T-helper 2 cell (primary cell): Measurements from ENCODE around the gene PKNOX1.
"Not testable (repeated sequence)": the region's sequence is repeated elsewhere in the genome, so short reads cannot be mapped to it uniquely, and the experiment has no call there.

Source experiments
- DNase-seq, 5 experiments: peaks; one replicate each; pipeline versions ENCODE4 v3.0.0 to v3.0.0-alpha.2; 2012 to 2022

PKNOX1 gene

DNA sequence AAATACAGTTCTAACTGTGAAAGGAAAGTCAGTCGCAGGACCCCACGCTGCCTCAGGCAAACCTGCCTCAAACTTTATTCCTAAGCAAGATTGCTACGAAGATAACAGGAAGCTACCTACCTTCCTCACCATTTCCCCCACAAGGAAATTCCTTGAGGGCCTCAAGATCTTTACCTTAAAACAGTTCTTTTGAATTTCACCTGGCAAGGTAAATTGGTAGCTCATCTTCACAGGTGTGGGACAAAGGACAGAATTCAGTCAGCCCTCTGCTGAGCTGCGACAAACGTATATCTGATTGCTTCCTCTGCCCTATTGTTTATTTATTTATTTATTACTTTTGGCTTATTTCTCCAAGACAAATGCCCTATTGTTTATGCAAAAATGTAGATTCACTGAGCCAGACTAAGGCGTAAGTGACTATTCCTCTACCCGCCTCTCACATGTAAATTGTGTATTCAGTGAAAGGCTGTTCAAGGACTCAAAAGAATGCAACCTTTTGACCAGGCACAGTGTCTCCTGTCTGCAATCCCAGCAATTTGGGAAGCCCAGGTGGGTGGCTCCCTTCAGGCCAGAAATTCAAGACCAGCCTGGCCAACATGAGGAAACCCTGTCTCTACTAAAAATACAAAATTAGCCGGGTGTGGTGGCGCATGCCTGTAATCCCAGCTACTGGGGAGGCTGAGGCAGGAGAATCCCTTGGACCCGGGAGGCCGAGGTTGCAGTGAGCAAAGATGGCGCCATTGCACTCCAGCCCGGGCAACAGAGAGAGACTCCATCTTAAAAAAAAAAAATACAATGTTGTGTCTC lies 17.3 kb upstream of the PKNOX1 start:
- DNase-seq, result no peak

DNA sequence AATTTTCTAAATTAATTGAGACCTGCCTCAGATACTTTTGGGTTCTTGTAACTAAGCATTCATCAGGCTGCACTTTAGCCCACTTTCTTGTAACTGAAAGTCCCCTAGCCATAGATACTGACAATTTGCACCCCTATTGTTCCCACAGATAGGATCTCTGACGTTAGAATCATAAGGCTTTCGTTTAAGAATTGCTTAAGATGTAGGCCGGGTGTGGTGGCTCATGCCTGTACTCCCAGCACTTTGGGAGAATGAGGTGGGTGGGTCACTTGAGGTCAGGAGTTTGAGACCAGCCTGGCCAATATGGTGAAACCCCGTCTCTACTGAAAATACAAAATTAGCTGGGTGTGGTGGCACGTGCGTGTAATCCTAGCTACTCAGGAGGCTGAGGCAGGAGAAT lies 16.2 kb upstream of the PKNOX1 start:
- DNase-seq, result peak in 1 of 5 experiments; percentile 34

DNA sequence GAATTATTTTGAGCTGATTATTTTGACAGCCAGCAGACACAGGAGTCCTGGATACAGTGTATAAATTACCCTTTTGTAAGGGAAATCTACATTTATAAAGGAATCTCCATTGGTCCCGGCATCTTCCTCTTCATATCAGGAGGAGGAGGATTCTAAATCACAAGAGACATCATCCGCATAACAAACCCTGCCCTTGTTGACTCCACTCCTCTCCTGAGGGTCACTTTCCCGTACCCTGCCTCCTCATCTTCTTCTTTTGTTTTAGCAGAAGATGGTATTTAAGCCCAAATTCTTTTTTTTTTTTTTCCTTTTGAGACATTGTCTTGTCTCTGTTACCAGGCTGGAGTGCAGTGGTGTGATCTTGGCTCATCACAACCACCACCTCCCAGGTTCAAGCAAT lies 14.6 kb upstream of the PKNOX1 start:
- DNase-seq, result no peak

DNA sequence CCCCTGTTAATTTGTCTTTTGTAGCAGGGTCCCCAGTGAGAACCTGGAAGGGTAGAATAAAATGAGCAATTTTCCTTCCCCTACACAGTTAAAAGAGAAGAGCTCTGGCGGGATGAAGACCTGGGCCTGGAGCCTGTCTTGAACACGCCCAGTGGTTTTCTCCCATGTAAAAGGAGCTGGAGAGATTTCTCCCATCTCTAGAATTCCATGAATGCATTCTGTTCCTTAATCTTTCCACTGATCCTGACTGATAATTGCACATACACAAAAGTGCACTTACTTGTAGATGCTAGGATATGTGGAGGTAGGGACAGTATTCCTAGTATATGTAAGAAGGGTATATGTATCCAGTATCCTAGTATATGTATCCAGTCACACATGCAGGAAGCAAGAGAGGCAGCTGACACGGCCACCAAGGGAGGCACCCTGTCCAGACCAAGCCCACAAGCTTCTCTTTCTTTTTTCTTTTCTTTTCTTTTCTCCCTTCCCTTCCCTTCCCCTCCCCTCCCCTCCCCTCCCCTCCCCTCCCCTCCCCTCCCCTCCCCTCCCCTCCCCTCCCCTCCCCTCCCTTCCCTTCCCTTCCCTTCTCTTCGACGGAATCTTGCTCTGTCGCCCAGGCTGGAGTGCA lies 11.9 kb upstream of the PKNOX1 start:
- no peak for DNase-seq

DNA sequence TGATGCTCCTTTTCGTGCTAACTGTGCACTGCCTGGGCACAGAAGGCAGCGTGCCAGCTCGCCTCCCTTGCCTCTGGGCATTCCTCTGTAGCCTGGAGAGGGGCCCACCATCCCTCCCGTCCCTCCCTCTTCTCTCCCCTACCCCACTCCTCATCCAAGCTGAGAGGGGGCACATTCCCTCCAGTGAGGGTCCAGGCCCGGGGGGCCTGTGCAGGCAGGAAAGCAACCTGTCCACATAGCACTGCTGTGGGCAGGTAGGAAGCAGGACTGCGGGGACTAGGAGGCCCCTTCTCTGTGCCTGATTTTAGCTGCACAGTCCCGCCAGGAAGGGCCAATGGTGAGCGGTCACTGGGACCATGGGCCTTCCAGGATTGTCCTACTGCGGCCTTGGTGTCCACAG lies 10.3 kb upstream of the PKNOX1 start:
- no peak for DNase-seq

DNA sequence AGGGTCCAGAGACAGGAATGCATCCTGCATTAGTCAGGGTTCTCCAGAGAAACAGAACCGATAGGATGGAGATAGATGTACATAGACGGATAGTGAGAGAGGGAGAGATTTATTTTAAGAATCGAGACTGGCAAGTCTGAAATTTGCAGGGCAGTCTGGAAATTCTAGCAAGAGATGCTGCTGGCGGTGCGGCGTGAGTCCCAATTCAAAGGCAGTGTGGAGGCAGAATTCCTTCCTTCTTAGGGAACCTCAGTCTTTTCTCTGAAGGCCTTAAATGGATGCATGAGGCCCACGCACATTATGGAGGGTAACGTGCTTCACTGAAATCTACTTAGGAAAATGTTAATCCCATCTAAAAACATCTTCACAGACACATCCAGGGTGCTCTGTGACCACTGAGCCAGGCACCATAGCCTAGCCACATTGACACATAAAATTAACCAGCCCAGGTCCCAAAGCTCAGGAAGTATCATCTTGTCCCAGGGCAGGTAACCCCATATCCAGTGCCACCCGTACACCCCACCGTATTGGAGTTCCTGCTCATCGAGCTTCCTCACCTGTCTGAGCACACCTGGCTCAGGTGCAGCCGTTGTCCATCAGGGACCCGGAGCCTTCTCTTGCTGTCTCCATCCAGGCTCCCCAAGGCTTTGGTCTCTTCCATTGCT lies 9.7 kb upstream of the PKNOX1 start:
- no peak for DNase-seq

DNA sequence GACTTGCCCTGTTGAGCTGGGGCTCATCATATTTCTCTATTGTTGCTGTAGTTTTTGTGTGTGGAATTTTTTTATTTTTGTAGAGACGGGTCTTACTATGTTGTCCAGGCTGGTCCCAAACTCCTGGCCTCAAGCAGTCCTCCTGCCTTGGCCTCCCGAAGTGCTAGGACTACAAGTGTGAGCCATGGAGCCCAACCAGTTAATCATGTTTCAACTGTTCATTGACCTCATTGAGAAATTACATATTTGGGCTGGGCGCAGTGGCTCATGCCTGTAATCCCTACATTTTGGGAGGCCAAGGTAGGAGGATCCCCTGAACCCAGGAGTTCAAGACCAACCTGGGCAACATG lies 9.2 kb upstream of the PKNOX1 start:
- no peak for DNase-seq

DNA sequence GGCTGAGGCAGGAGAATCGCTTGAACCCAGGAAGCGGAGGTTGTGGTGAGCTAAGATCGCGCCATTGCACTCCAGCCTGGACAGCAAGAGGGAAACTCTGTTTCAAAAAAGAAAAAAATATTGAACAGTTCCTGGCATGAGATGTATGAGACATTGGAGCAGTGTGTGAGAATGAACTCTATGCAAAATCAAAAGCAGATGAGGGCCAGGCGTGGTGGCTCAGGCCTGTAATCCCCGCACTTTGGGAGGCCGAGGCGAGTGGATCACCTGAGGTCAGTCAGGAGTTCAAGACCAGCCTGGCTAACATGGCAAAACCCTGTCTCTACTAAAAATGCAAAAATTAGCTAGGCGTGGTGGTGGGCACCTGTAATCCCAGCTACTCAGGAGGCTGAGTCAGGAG lies 6.7 kb upstream of the PKNOX1 start:
- not testable (repeated sequence) for DNase-seq

DNA sequence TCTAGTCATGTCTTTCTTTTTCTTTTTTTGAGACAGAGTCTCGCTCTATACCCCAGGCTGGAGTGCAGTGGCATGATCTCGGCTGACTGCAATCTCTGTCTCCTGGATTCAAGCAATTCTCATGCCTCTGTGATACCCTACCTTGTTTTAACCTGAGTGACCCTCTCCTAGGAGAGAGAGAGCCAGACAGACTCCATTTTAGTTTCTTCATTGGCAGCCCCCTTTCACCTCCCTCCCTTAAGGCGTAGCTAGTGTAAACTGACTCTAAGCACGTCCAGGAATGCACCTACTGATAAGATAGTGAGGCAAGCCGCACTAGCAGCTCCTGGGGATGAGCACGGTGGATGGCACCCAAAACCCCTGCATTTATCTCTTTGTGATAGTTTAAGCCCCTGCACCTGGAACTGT lies 5.2 kb upstream of the PKNOX1 start:
- DNase-seq, result no peak

DNA sequence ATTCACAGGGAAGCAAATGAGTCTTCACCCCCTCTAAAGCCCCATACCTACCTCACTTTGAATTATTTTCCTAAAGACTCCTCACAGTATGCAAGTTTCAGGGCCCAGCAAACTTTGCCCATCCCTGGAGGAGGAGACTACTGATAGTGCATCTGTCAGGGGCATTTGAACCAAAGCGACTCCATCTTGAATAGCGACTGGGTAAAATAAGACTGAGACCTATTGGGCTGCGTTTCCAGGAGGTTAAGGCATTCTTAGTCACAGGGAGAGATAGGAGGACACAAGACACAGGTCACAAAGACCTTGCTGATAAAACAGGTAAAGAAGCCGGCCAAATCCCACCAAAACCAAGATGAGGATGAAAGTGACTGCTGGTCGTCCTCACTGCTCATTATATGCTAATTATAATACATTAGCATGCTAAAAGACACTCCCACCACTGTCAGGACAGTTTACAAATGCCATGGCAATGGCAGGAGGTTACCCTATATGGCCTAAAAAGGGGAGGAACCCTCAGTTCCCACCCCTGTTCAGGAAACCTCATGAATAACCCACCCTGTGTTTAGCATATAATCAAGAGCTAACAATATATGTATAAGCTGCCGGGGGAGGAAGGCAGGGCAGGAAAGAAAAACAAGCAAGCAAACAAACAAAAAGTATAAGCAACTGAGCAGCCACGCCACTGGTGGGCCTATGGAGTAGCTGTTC lies 3.3 kb upstream of the PKNOX1 start:
- no peak for DNase-seq

DNA sequence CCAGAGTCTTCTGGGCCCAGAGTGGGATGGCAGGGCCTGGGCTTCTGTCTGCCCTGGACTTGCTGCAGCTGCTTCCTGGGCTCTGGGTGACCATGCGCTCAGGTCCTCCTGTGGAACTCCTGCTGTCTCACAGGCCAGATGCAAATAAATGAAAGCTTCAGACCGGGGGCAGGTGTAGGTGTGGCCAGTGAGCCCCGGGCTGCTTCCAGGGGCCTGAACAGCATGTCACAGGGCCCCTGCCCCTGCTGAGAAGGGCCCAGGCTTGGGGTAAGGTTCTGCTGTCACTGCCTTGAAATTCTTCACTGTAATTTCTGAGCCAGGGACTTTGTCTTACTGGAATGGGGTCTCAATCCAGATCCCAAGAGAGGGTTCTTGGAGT lies 2.5 kb upstream of the PKNOX1 start:
- no peak for DNase-seq

DNA sequence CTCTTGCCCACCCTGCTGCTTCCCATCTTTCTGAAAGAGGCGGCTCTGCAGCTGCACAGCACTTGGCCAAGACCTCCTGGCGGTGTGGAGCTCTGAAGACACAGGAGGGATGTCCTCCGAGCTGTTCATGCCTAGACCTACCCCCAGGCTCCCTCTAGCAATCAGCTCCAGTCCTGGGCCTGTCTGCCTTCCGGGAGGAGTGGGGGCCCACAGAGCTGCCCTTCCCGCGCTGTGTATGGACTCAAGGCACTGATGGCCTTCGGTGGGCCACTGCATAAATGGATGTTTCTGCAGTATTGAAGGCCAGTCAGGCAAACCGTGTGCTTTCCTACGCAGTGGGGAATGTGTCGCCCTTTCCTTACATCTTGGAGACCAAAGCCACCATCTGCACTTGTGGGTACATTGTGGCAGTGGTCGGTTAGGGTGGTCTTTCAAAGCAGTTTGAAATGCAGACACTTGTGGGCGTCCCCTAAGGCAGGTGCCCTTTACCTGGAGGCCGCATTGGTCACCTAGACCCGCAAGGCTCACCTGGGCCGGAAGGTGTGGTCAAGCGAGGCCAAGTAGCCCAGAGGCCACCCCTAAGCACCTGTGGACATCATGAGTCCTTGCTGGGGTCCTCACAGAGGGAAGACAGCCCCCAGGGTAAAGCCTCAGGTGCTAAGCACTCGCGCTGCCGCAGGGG lies 912 bp upstream of the PKNOX1 start:
- DNase-seq, result no peak

DNA sequence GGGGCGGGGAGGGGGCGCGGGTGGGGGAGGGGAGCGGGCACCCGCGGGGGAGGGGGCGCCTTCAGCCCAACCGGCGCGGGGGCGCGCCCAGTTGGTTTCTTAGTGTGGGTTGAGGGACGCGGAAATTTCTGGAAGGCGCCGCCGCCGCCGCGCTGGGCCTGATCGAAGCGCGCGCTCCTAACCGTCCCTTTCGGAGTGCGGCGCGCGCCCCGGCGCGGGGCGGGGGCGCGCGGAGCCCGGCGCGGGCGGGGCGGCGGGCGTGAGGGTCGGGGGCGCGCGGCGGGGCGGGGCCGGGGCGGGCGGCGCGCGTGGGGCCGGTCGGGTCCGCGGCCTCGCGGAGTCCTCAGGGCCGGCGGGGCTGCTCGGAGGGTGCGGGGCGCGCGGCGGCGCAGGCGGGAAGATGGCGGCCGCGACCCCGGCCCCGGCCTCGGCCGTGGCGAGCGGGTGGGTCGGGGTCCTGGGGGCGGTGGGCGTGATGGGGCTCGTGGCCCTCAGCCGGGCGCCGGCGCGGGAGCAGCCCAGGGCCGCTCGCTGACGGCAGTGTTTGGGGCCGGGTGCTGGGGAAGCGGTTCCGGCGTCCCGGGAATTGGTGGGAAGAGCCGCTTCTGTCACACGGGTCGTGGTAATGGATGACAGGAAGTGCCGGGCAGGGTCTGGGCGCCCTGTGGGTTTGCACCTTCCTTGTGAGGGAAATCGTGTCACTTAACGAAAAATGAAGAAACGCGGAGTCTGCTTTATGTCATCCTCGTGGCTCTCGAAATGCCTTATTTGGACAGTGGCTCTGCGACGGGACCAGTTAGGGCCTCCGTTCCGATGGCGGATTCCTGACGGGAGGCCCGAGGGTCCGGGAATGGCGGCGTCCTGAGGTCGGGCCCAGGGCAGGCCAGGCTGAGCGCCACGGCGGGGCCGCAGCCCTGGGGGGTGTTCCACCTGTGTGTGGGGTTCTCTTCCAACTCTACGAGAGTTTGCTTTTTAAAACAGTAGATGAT lies 764 bp downstream of the PKNOX1 start:
- peak; percentile 37 to 83 (median 47) for DNase-seq

DNA sequence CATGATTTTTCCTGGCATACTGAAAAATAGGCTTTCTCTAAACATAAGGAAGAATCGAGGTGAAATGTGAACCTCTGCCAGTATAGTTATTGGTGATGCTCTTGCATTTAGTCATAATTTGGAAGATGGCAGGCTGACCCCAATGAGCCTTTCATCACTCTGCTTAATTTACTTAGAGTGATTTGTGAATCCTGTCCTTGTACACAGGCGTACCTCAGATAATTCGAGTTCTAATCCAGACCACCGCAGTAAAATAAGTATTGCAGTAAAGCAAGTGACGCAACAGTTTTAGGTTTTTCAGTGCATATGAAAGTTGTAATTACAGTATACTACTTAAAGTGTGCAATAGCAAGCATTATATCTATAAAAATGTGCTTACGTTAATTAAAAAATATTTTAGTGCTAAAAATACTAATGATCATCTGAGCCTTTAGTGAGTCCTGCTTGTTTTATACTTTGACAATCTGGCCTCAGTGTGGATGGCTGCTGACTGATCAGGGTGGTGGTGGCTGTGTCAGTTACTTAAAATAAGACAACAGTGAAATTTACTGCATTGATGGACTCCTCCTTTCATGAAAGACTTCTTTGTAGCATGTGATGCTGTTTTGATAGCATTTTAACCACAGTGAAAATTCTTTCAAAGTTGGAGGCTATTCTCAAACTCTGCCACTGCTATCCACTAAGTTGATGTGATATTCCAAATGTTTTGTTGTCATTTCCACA lies 1.7 kb downstream of the PKNOX1 start:
- DNase-seq, result peak in 1 of 5 experiments; percentile 51

DNA sequence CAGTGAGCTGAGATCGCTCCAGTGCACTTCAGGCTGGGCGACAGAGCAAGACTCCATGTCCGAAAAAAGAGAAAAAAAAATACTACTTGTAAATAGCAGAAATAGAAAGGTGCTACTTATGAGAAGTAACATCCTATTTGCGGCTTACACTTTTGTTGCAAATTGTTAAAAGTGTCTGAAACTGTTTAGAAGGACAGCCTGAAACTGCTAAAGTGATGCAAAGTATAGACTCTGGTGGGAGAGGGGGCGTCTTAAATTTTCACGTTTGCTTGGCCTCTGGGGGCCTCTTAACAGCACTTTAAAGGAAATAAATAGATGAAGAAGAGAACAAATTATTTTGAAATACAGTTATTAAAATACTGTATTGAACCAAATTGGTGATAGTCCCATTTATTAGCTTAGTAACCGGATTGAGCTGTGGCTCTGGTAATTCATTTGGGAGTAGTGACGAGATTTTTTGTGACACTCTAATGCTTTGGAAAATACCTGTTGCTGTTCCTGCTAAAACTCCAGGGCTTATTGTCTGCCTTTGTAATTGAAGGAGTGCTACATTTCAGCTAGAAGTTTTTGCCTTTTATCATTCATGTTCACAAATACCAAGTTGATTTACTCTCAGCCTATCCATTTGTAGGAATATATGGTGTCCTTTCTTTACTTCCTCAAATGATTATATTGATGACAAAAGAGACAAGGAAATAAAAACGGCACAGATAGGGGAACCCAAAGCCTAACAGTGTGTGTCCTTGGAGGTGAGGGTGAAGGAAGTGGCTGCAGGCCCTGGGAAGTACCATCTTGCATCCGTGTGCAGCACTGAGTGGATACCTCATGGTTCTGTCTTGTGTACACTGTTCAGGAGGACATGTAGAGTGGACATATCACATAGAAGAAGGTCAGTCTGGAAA lies 6.2 kb downstream of the PKNOX1 start:
- no peak for DNase-seq

DNA sequence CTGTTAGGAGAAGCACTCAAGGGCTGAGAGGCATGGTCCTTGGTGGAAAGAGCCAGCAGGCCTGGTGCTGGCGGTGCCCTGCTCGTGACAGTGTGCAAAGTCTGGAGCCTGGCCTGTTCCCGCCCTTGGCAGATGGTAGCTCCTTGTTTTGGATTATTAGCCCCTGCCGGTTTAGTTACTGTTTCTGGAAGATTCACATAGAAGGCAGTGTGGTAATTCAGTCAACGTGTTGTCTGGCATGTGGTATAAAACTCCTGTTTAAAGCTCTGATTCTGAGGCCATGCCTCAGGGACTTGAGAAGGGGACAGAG lies 6.8 kb downstream of the PKNOX1 start:
- DNase-seq, result no peak

DNA sequence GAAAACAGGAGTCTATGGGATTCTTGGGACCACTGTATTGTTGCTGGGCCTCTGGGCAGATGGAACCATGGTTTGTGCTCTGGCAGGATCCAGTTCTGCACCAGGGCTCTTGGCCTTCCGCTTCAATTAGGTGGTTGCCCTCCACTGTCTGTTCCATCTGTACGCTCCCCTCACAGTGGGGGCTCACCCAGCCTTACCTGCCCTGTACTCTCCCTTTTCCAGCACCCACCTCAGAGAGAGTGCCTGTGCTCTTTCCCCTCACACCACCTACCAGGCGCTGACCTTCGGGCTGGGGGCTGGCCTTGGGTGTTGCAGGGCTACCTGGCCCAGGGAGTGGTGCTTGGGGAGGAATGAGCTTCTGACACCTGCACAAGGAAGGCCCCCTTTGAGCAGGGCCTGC lies 7.5 kb downstream of the PKNOX1 start:
- DNase-seq, result no peak

DNA sequence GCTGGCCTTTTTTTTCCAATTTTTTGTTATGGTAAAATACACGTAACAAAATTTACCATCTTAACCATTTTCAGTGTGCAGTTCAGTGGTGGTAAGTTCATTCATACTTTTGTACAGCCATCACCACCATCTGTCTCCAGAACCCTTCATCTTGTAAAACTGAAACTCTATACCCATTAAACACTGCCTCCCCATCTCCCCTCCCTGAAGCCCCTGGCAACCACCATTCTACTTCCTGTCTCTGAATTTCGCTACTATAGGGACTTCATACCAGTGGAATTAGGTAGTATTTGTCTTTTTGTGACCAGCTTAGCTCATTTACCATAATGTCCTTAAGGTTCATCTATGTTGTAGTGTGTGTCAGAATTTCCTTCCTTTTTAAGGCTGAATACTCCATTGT lies 8.7 kb downstream of the PKNOX1 start:
- peak in 1 of 5 experiments; percentile 56 for DNase-seq

DNA sequence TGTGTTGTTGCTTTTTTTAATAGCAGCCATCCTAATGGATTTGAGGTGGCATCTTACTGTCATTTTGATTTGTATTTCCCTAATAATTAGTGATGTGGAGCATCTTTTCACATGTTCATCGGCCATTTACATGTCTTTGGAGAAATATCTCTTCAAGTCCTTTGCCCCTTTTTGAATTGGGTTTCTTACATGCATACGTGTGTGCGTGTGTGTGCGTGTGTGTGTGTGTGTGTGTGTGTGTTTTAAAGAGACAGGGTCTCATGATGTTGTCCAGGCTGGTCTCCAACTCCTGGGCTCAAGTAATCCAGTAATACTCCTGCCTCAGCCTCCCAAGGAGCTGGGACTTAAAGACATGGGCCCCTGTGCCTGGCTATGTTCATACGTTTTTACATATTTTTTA lies 9.5 kb downstream of the PKNOX1 start:
- DNase-seq, result no peak
